HCT116 (cell line): ENCODE data around the gene PIK3CB. TPM values are rescaled to one million over a fixed set of nuclear protein-coding genes. Genes with fewer than 3 reads are reported as not detected.

Experiments
- ATAC-seq: fragments of 200-7000 bp; cut with Tn5 transposase; 2 replicates; pipeline ENCODE4 v1.9.1; 2020; ENCODE audit warnings: mild to moderate bottlenecking, moderate library complexity
- BruUV-seq: library from RNA; stranded (reverse); fragments of 400-500 nt; replicated peaks from 2 replicates; lab custom pipeline; 2021; lab: Mats Ljungman, UMichigan
- CTCF ChIA-PET: fragments of 300-600 bp; sonication (Branson Sonifier 250); formaldehyde crosslinking; loops from one replicate; lab custom pipeline; 2021; ENCODE audit warnings: antibody characterized with exemption; lab: Charles Lee
- POLR2A ChIA-PET: fragments of 300-600, 350-600 bp; sonication (Branson Sonifier 250); formaldehyde crosslinking; loops from one replicate; lab custom pipeline; 2021; ENCODE audit warnings: antibody characterized with exemption; lab: Charles Lee
- RAD21 ChIA-PET, 2 experiments: fragments of 300-600 bp; sonication (Branson Sonifier 250); formaldehyde crosslinking; loops; one replicate each; lab custom pipeline; 2023; ENCODE audit warnings: low total read pairs in 2 of 2; ENCODE audit not compliant: uncharacterized antibody in 2 of 2, unreplicated experiment in 2 of 2, low non-redundant PET in 1 of 2; lab: Charles Lee
- DNase-seq: peaks from one replicate; pipeline ENCODE4 v3.0.0-alpha.2; 2010; ENCODE audit warnings: low read depth, low spot score
- H2AFZ ChIP-seq: fragments of 200-600 bp; shearing (Covaris generic), sonication (generic); 2 replicates; pipeline ENCODE4 v1.6.1; 2017; ENCODE audit warnings: low read depth, mixed run types, mixed read lengths, antibody characterized with exemption, low read length; ENCODE audit not compliant: poor library complexity, severe bottlenecking
- H3K27ac ChIP-seq: 2 replicates; pipeline ENCODE4 v1.5.1; 2012; ENCODE audit warnings: low read depth, low read length
- H3K27me3 ChIP-seq: fragments of 200-600 bp; sonication (generic); 2 replicates; pipeline ENCODE4 v1.6.1; 2016; ENCODE audit warnings: mixed run types, low read length, mixed read lengths; ENCODE audit not compliant: insufficient read depth
- H3K36me3 ChIP-seq, 2 experiments: fragments of 200-500 bp in 1 of 2; fragments of 200-600 bp in 1 of 2; sonication (Bioruptor generic) in 1 of 2; sonication (generic) in 1 of 2; 2 replicates each; pipeline versions ENCODE4 v1.5.1 to v1.6.1; 2014 to 2016; ENCODE audit warnings: low read length in 2 of 2, inconsistent platforms in 1 of 2, mixed read lengths in 1 of 2, mixed run types in 1 of 2; ENCODE audit not compliant: insufficient read depth in 2 of 2, control insufficient read depth in 1 of 2
- H3K4me1 ChIP-seq, 2 experiments: fragments of 200-600 bp in 1 of 2; sonication (generic) in 1 of 2; 2 replicates each; pipeline versions ENCODE4 v1.5.1 to v1.6.1; 2012 to 2017; ENCODE audit warnings: low read length in 2 of 2, inconsistent platforms in 1 of 2, mild to moderate bottlenecking in 1 of 2, mixed read lengths in 1 of 2, mixed run types in 1 of 2, moderate library complexity in 1 of 2; ENCODE audit not compliant: insufficient read depth in 2 of 2, control insufficient read depth in 1 of 2
- H3K4me2 ChIP-seq: fragments of 200-600 bp; sonication (generic); 2 replicates; pipeline ENCODE4 v1.6.1; 2017; ENCODE audit warnings: mixed run types, low read length, mixed read lengths
- H3K4me3 ChIP-seq, 2 experiments: fragments of 200-600 bp in 1 of 2; sonication (generic) in 1 of 2; replicated peaks in 1 of 2; 2 replicates each; pipeline ENCODE4 v1.5.1; 2011 to 2016; ENCODE audit warnings: low read length in 2 of 2, control low read depth in 1 of 2, low read depth in 1 of 2, mild to moderate bottlenecking in 1 of 2, mixed read lengths in 1 of 2, mixed run types in 1 of 2
- H3K79me2 ChIP-seq: fragments of 200-600 bp; sonication (generic); 2 replicates; pipeline ENCODE4 v1.6.1; 2017; ENCODE audit warnings: mild to moderate bottlenecking, mixed run types, low read length, moderate library complexity, mixed read lengths; ENCODE audit not compliant: insufficient read depth
- H3K9ac ChIP-seq: fragments of 200-600 bp; sonication (generic); 2 replicates; pipeline ENCODE4 v1.6.1; 2016; ENCODE audit warnings: low read length, mixed read lengths
- H3K9me2 ChIP-seq: fragments of 200-600 bp; sonication (generic), shearing (Covaris generic); 2 replicates; pipeline ENCODE4 v1.6.1; 2017; ENCODE audit warnings: mixed run types, mild to moderate bottlenecking, moderate library complexity; ENCODE audit not compliant: insufficient read depth
- H3K9me3 ChIP-seq, 2 experiments: fragments of 200-500 bp in 1 of 2; fragments of 200-600 bp in 1 of 2; sonication (Bioruptor generic) in 1 of 2; sonication (generic) in 1 of 2; 2 replicates each; pipeline ENCODE4 v1.6.1; 2014 to 2017; ENCODE audit warnings: low read length in 2 of 2, mixed read lengths in 2 of 2, inconsistent platforms in 1 of 2, low read depth in 1 of 2, mild to moderate bottlenecking in 1 of 2, mixed run types in 1 of 2, moderate library complexity in 1 of 2; ENCODE audit not compliant: control insufficient read depth in 1 of 2, insufficient read depth in 1 of 2
- H4K20me1 ChIP-seq: fragments of 200-600 bp; sonication (generic), shearing (Covaris generic); 2 replicates; pipeline ENCODE4 v1.6.1; 2017; ENCODE audit warnings: mixed run types, mild to moderate bottlenecking, moderate library complexity; ENCODE audit not compliant: insufficient read depth
- CBX3 ChIP-seq: IDR thresholded peaks from 2 replicates; pipeline ENCODE4 v1.6.1; 2012; ENCODE audit warnings: low read depth
- CEBPB ChIP-seq: IDR thresholded peaks from 2 replicates; pipeline ENCODE4 v1.6.1; 2012; ENCODE audit warnings: low read depth
- EGR1 ChIP-seq: IDR thresholded peaks from 2 replicates; pipeline ENCODE4 v1.6.1; 2012; ENCODE audit warnings: low read depth
- ELF1 ChIP-seq: IDR thresholded peaks from 2 replicates; pipeline ENCODE4 v1.6.1; 2012; ENCODE audit warnings: low read depth, borderline replicate concordance
- EZH2 ChIP-seq: fragments of 200-600 bp; sonication (generic); IDR thresholded peaks from 2 replicates; pipeline ENCODE4 v1.6.1; 2017; ENCODE audit warnings: antibody characterized with exemption, mixed run types
- EZH2phosphoT487 ChIP-seq: fragments of 200-600 bp; IDR thresholded peaks from 2 replicates; pipeline ENCODE4 v1.6.1; 2018; ENCODE audit warnings: antibody characterized with exemption, borderline replicate concordance
- POLR2A ChIP-seq: IDR thresholded peaks from 2 replicates; pipeline ENCODE4 v1.7.0; 2011; ENCODE audit warnings: borderline replicate concordance; ENCODE audit not compliant: insufficient read depth, insufficient read length; ENCODE audit errors: extremely low read depth
- POLR2AphosphoS5 ChIP-seq: IDR thresholded peaks from 2 replicates; pipeline ENCODE4 v1.6.1; 2011; ENCODE audit warnings: mild to moderate bottlenecking, low read depth, low read length, moderate library complexity
- RAD21 ChIP-seq: IDR thresholded peaks from 2 replicates; pipeline ENCODE4 v1.6.1; 2012; ENCODE audit warnings: low read depth, mild to moderate bottlenecking
- SIN3A ChIP-seq: IDR thresholded peaks from 2 replicates; pipeline ENCODE4 v1.6.1; 2012; ENCODE audit warnings: low read depth
- SRF ChIP-seq: IDR thresholded peaks from 2 replicates; pipeline ENCODE4 v1.6.1; 2012; ENCODE audit warnings: low read depth
- TCF7L2 ChIP-seq: IDR thresholded peaks from 2 replicates; pipeline ENCODE4 v1.7.0; 2011; ENCODE audit warnings: borderline replicate concordance, inconsistent platforms; ENCODE audit not compliant: insufficient read depth, insufficient read length; ENCODE audit errors: extremely low read depth
- YY1 ChIP-seq: IDR thresholded peaks from 2 replicates; pipeline ENCODE4 v1.6.1; 2011; ENCODE audit warnings: low read length, low read depth, moderate library complexity, mild to moderate bottlenecking; ENCODE audit not compliant: insufficient replicate concordance; ENCODE audit errors: extremely low read depth
- ZNF274 ChIP-seq: fragments of 200-500 bp; sonication (Bioruptor generic); IDR thresholded peaks from 2 replicates; pipeline ENCODE4 v1.6.1; 2014; ENCODE audit warnings: mild to moderate bottlenecking, low read depth, low read length, inconsistent platforms
- intact Hi-C: fragments of 100-400 bp; cut with micrococcal nuclease; formaldehyde crosslinking; loops from 2 replicates; pipeline ENCODE4 v1.10.0; 2022
- total RNA-seq: library from RNA; stranded (reverse); gene quantifications from one replicate; pipeline ENCODE4 v1.2.1, GENCODE V29; 2021; ENCODE audit not compliant: unreplicated experiment
- TF ChIP-seq, protein P1 (sequence below): IDR thresholded peaks from 2 replicates; pipeline ENCODE4 v1.6.1; 2011; ENCODE audit warnings: mild to moderate bottlenecking, low read length, moderate library complexity; ENCODE audit not compliant: insufficient replicate concordance; ENCODE audit errors: extremely low read depth
- TF ChIP-seq, protein P2 (sequence below): IDR thresholded peaks from 2 replicates; pipeline ENCODE4 v1.6.1; 2012; ENCODE audit warnings: low read depth
- TF ChIP-seq, protein P3 (sequence below): IDR thresholded peaks from 2 replicates; pipeline ENCODE4 v1.6.1; 2012
- TF ChIP-seq, protein P4 (sequence below): IDR thresholded peaks from 2 replicates; pipeline ENCODE4 v1.6.1; 2012

The PIK3CB gene
- total RNA-seq, 1 experiment from 2014 or later, result 44.3 TPM

DNA sequence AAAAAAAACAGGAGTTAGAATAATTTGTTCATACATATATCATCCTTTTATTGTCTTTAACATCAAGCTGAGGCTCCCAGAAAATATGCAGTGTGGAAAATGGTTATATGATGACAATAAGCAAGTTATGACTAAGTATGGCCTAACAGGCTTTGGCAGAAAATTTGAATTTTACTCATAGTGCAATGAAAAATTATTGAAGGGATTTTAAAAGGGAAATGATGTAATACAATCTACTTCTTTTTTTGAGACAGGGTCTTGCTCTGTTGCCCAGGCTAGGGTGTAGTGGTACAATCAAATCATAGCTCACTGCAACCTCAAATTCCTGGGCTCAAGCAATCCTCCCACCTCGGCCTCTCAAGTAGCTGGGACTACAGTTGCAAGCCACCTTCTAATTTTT, 147.5 kb downstream of the PIK3CB start:
- no peaks in the 10 kb centered on the region for H3K9me2 ChIP-seq
- H3K36me3 ChIP-seq, result peaks cover 2 to 7% of the 10 kb centered on the region in 2 experiments; a peak in 2 of 4 replicates
- DNase-seq (no peak), ATAC-seq (no peak)
- ChIA-PET CTCF (interaction anchor here (1.0 kb wide), 1 partner anchor 93 kb away, joined by 3 read pairs; the partner anchor contains the start of gene CEP70), POLR2A (no interaction called here), RAD21 (no interaction called here)
- no peaks in the 10 kb centered on the region for H3K4me1 ChIP-seq
- H3K79me2 ChIP-seq, result no peaks in the 10 kb centered on the region
- no peak overlapping the region for H3K27ac ChIP-seq
- H3K4me2 ChIP-seq, result no peak overlapping the region
- BruUV-seq, result no TSS peak
- TF ChIP-seq YY1 (no peak), CEBPB (no peak), CBX3 (no peak), SRF (no peak), POLR2A (no peak), ELF1 (no peak), EZH2 (no peak), SIN3A (no peak), EZH2phosphoT487 (no peak), TCF7L2 (no peak), RAD21 (no peak), EGR1 (no peak), POLR2AphosphoS5 (no peak), ZNF274 (no peak)
- TF ChIP-seq, protein P1, sequence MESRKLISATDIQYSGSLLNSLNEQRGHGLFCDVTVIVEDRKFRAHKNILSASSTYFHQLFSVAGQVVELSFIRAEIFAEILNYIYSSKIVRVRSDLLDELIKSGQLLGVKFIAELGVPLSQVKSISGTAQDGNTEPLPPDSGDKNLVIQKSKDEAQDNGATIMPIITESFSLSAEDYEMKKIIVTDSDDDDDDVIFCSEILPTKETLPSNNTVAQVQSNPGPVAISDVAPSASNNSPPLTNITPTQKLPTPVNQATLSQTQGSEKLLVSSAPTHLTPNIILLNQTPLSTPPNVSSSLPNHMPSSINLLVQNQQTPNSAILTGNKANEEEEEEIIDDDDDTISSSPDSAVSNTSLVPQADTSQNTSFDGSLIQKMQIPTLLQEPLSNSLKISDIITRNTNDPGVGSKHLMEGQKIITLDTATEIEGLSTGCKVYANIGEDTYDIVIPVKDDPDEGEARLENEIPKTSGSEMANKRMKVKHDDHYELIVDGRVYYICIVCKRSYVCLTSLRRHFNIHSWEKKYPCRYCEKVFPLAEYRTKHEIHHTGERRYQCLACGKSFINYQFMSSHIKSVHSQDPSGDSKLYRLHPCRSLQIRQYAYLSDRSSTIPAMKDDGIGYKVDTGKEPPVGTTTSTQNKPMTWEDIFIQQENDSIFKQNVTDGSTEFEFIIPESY, result no peak
- TF ChIP-seq, protein P2, sequence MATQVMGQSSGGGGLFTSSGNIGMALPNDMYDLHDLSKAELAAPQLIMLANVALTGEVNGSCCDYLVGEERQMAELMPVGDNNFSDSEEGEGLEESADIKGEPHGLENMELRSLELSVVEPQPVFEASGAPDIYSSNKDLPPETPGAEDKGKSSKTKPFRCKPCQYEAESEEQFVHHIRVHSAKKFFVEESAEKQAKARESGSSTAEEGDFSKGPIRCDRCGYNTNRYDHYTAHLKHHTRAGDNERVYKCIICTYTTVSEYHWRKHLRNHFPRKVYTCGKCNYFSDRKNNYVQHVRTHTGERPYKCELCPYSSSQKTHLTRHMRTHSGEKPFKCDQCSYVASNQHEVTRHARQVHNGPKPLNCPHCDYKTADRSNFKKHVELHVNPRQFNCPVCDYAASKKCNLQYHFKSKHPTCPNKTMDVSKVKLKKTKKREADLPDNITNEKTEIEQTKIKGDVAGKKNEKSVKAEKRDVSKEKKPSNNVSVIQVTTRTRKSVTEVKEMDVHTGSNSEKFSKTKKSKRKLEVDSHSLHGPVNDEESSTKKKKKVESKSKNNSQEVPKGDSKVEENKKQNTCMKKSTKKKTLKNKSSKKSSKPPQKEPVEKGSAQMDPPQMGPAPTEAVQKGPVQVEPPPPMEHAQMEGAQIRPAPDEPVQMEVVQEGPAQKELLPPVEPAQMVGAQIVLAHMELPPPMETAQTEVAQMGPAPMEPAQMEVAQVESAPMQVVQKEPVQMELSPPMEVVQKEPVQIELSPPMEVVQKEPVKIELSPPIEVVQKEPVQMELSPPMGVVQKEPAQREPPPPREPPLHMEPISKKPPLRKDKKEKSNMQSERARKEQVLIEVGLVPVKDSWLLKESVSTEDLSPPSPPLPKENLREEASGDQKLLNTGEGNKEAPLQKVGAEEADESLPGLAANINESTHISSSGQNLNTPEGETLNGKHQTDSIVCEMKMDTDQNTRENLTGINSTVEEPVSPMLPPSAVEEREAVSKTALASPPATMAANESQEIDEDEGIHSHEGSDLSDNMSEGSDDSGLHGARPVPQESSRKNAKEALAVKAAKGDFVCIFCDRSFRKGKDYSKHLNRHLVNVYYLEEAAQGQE, result no peak
- TF ChIP-seq, protein P3, sequence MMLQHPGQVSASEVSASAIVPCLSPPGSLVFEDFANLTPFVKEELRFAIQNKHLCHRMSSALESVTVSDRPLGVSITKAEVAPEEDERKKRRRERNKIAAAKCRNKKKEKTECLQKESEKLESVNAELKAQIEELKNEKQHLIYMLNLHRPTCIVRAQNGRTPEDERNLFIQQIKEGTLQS, result no peak
- TF ChIP-seq, protein P4, sequence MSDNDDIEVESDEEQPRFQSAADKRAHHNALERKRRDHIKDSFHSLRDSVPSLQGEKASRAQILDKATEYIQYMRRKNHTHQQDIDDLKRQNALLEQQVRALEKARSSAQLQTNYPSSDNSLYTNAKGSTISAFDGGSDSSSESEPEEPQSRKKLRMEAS, result no peak
- intact Hi-C loops, result no loop called here
- no peaks in the 10 kb centered on the region for H3K27me3 ChIP-seq
- no peaks in the 10 kb centered on the region for H3K9me3 ChIP-seq
- no peaks in the 10 kb centered on the region for H4K20me1 ChIP-seq
- H2AFZ ChIP-seq, result no peak overlapping the region
- H3K4me3 ChIP-seq, result no peak overlapping the region
- H3K9ac ChIP-seq, result no peak overlapping the region
